GM21529 (cell line): ENCODE results near the gene TRIM16.
"Not testable (repeated sequence)": the region's sequence is repeated elsewhere in the genome, so short reads cannot be mapped to it uniquely, and the experiment has no call there.

Experiments used
- ATAC-seq: cut with Tn5 transposase; IDR thresholded peaks from one replicate; pipeline ENCODE4 v1.9.1; 2021; ENCODE audit not compliant: unreplicated experiment

Gene TRIM16

DNA sequence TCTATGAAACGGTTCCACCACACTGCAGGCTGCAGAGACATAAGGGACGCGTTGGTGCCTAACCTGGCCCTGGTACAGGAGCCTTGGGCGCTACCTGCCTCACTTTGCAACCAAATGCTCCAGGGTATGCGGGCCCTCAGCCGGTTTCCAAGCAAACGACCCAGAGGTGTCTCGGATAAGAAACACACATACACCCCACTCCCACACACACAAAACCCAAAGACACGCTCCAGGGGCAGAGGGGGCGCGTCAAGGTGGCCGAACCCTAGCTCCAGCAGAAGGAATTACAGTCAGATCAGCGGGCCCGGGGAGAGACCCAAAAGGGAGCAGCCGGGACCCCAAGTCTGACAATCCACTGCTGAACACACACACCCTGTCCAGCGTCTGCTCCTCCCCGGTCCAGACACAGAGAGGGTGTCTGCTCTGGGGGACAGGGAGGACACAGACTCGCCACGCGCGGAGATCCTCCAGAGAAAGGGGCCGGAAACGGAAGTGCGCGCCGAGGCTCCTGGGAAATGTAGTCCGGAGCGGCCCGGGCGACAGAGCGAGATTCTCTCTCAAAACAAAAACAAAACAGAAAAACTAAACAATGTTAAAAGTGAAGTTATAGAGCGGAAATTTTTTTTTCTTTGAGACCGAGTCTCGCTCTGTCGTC, at the start of gene TRIM16:
TSS of gene TRIM16 (minus strand) at position 488 of the 655 bp plus-strand sequence. CDS start 32,702 bp downstream, outside the sequence.
- ATAC-seq, result peak; percentile 88

DNA sequence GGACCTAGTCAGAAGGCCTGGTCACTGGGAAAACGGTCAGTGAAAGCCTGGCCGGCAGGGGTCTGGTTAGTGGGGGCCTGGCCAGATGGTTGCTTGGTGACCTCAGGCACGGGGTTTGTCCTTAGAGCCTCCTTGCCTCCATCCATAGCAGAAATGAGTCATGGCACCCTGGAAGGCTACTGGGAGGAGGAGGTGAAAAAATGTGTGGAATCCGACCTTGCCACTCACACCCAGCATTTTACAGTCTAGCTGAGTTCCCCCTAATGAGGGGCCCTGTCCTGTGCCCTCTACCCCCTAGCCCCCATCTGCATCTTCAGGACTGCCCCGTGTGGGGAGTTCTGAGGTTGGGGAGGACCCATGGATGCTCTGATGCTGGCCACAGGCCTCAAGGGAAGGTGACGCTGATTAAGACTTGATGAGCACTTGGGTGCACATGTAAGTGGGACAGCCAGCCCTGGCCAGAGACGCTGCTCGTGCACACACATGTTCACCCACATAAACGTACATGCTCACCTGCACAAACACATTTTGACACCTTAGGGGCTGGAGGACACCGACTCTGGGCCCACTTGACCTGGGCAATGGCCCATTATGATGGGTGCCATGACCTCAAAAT, 49.2 kb upstream of the TRIM16 start:
- not testable (repeated sequence) for ATAC-seq

DNA sequence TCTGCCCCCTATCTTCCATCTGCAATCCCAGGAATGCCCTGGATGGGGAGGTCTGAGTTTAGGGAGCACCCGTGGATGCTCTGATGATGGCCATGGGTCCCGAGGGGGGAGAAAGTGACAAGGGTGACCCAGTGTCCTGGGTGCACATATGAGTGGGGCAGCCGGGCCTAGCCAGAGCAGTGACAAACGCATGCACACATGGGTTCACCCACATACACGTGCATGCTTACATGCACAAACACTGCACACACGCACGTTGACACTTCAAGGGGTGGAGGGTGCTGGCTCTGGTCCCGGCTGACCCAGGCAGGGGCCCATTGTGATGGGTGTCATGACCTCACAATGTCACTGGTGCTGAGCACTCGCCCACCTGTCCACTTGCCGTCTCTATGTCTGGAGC, 47.8 kb upstream of the TRIM16 start, which contains the start of gene TBC1D26:
TSS of gene TBC1D26 (plus strand) at position 384 of the 400 bp plus-strand sequence. CDS start 3,066 bp downstream, outside the sequence.
- not testable (repeated sequence) for ATAC-seq

DNA sequence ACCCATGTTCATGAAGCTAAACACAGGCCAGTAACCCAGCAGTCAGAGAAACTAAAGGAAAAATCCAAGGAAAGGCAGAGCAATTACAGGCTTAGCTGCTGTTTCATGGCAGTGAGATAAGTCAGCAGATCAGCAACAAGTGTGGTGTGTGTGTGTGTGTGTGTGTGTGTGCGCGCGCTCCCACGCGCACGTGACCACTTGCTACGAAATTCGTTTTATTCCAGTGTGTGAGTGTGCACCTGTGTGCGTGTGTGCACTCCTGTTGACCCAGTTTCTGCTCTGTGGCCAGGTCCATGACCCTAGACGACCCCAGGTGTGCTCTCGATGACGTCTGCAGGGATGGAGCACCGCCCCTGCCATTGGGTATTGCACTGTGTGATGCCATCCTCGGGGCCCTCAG, 46.4 kb upstream of the TRIM16 start:
- not testable (repeated sequence) for ATAC-seq

DNA sequence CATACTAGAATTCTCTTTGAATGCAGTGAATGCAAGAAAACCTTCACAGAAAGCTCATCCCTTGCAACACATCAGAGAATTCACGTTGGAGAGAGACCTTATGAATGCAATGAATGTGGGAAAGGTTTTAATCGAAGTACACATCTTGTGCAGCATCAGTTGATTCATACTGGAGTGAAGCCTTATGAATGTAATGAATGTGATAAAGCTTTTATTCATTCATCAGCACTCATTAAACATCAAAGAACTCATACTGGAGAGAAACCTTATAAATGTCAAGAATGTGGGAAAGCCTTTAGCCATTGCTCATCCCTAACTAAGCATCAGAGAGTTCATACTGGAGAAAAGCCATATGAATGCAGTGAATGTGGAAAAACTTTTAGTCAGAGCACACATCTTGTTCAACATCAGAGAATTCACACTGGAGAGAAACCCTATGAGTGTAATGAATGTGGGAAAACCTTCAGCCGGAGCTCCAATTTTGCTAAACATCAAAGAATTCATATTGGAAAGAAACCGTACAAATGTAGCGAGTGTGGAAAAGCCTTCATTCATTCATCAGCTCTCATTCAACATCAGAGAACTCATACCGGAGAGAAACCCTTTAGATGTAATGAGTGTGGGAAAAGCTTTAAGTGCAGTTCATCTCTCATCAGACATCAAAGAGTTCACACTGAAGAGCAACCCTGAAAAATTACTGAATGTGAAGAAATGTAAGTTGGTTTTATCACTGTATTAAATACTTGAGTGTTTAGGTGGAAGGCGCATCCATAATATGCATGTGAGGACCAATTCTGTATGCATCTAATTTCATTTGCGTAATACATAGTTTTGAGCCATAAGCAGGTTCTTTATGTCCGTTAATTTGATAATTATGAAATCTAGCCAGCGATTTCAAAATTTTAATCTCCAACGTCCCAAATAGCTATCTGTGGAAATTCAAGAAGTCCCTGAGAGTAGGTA, 32.8 kb upstream of the TRIM16 start:
- ATAC-seq, result not testable (repeated sequence)

DNA sequence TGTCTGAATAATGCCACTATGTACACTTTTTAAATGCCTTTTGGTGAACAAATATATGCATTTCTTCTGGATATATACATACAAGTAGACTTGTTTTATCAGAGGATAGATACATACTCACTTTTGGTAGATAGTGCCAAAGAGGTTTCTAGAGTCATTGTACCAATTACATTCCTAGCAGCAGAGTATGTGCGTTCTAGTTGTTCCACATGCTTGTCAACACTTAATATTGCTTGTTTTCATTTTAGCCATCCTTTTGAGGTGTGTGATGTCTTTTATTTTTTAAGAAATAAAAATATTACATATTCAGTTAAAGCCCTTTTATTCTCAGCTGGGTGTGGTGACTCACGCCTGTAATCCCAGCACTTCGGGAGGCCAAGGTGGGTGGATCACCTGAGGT, 24.8 kb upstream of the TRIM16 start:
- not testable (repeated sequence) for ATAC-seq

DNA sequence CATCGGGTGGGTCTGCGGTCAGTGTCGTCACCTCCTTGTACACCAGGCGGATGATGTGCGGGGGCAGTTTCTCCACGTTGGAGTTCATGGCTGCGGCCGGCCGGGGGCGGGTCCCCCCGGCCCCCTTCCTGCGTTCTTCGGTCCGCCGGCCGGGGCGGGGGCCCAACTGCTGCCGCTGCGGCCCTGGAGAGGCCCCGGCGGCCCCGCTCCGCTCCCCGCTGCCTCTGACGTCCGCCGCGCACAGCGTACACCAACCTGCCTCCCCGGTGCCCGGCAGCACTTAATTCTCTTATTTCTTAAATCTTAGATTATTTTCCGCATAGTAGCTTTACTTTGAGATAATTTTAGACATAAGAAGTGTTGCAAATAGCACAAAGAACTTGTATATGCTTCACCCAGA, 20.7 kb upstream of the TRIM16 start:
- not testable (repeated sequence) for ATAC-seq

DNA sequence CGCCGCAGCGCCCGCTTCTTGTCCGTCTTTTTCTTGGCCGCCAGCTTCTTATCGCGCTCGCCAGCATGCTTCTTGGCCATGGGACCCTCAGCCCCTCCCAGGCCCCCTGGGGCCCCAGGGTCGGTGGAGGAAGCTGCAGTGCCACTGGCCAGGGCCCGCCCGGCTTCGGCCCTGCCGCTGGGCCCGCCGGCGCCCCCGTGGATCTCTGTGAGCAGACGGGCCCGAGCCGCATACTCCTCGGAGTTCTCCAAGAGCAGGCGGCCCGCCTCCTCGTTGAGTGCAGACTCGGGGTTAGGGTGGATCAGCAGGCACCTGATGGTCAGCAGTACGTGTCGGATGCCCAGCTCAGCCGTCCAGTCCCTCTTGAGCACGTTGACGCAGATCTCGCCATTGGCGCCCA, 20.1 kb upstream of the TRIM16 start:
- ATAC-seq, result not testable (repeated sequence)

DNA sequence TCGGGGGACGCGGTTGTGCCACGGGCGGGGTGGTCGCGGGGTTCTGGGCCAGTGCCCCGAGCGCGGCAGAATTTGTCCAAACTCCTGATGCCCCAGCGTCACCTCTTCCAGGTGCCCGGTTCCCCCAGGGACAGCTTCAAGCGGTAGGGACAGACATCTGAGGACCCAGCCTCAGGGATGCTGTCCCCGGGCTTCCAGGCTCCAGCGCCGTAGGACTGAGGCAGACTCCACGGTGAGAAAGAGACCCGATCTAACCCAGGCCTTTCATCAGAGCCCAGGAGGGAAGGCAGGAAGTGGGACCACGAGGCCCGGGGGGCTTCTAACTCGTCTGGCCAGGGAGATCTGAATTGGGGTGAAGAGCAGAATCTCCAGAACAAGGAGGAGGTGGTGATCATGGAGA, 15.8 kb upstream of the TRIM16 start:
- peak; percentile 5 for ATAC-seq

DNA sequence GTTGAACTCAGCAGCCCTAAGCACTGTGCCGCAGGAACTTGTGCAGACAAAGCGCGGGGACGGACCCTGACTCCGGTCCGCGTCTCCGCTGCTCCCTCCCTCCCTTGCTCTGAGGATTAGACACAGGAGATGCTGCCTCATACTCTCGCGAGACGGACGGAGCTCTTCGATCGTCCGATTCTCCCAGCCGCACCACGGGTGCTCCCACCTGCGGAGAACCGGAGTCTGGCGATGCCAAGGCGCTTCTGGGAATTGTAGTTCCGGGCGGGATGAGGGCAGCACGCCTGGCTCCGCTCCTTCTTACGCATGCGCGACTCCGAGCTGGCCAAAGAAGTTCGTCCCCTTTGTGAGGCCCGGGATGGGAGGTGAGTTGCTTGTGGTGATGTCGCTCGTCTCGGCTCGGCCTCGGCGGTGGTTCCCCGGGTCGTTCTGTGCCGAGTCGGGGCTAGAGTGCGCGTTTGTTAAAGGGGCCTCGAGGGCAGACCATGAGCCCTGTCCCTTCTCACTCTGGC, 15.4 kb upstream of the TRIM16 start, which contains the start of gene ZNF286A:
TSS of gene ZNF286A (plus strand) at position 340 of the 512 bp plus-strand sequence. CDS start 578 bp downstream, outside the sequence.
- peak; percentile 98 for ATAC-seq

DNA sequence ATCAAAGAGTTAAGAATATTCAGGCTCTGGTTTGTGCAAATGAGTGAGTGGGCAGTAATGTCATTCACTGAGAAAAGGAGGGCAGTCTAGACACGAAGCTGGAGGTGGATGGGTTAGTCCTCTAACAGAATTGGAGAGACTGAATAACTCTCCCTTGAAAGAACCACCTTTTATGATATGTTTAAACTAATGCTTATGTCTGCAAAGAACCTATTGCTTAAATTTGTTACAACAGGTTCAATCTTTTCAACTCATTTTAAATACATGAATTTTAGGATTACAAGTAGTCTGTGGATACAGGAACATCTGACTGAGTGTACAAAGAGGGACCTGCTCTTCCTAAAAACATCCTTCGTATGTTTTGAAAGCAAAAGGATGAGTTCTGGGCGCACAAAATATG, 14.9 kb upstream of the TRIM16 start:
- ATAC-seq, result peak; percentile 8

DNA sequence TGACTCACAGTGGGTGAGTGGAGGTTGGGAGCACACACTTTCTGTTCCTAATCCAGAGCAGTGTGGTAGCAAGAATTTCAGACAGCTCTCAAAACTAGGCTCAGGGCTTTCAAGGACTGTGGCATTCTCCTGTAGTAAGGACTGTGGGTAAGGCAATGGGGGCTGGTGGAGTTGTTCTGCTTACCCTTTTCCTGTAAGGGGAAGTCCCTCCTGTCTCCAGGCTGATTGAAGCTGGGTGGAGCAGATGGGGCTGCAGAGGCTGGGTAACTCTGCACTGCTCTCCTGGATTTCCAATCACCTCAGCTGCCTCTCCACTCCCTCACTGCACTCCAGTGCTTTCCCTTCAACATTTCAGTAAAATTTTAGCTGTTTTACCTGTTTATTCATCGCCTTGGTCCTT, 3.4 kb upstream of the TRIM16 start:
- ATAC-seq, result not testable (repeated sequence)

DNA sequence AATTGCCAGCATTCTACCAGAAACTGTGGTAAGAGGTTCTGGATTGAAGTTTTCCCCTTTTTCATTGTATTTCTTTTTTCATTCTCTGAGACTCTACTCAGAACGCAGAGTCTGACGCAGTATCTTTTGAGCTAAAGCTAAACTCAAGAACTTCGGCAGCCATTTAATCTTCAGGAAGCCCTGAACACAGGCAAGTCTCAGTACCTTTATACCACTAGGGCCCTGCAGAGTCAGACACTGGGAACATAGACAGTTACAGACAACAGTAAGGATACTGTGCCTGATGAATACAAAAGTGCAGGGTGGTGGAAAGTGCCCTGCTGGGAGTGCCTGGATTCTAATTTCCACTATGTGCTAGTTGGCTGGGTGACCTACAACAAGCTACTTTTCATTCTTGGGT, 976 bp downstream of the TRIM16 start:
- ATAC-seq, result not testable (repeated sequence)

DNA sequence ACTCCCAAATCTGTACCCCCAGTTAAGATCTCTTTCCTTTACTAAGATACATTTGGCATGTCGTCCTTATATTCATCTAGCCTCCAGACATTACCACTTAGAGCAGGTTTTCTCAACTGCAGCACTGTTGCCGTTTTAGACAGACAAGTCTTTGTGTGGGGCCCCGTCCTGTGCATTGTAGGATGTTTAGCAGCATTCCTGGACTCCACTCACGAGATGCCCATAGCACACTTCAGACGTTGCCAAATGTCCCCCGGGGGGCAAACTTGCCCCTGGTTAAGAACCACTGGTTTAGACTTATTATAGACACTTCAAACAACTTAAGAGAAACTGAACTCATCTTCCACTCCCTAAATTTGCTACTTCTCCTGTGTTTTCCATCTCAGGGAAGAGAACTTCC, 8.1 kb downstream of the TRIM16 start:
- not testable (repeated sequence) for ATAC-seq

DNA sequence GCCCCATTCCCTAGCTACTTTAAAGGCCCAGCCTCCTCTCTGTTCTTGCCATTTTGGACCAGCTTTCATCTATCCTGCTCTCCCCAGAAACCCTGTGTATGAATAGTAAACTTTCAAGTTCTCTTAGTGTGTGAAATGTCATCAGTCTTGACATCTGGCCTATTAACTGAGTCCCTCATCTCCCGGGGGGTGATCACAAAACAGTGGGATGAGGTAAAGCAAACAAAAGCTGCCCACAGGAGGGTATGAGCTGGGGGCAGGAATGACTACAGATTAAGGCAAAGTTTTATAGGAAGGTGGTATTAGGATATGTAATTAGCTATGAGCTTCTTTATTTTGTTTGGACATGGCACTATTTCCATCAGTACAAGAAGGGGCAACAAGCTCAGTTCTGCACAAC, 9.5 kb downstream of the TRIM16 start:
- ATAC-seq, result not testable (repeated sequence)

DNA sequence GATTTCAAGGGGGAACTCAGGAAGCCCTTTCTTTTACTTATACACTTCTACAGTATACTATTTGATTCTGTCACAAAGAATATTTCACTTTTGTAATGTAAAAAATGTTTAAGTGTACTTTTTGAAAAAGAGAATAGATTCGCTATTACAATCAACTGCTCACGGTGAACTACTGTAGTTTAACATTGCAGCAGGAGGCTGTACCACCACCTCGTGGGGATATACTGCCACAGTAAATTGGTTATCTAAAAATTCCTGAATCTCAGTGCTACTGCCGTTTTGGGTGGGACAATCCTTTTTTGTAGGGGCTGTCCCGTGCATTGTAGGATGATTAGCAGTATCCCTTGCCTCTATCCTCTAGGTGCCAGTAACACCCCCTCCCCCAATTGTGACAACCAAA, 14.6 kb downstream of the TRIM16 start:
- ATAC-seq, result not testable (repeated sequence)

DNA sequence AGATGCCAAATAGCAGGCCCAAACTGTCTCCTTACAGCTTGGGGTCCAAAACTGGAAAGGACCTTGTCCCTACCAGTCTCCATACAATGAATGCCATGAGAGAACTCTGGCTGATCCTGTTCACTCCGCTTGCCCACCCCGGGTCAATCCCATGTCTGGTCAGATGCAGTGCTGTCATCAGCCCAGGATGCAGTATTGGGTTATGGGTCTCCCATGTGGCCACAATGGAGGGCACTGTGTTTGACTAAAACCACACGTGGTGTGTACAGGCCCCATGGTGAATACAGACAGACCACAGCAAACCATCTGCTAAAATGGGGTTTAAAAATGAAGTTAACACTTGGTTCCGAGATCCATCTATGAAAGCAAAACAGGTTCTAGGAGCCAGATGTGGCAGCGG, 20.4 kb downstream of the TRIM16 start:
- ATAC-seq, result no peak

DNA sequence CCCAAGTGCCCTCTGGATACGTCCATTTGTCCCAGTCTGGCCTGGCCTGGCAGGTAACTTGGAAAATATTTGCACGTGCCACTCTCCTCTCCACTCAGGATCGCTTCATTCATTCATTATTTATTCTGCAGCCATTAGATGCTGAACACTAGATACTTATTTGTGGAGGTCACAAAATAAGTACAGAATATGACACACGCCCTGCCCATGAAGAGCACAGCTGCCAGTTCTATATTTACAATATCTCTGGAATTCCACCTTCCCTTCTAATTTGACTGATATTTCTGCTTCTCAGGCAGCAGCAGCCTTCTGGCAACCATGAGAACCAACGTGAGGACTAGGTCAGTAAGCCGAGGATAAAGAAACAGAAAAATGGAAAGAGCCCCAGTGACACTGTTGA, 20.9 kb downstream of the TRIM16 start:
- no peak for ATAC-seq

DNA sequence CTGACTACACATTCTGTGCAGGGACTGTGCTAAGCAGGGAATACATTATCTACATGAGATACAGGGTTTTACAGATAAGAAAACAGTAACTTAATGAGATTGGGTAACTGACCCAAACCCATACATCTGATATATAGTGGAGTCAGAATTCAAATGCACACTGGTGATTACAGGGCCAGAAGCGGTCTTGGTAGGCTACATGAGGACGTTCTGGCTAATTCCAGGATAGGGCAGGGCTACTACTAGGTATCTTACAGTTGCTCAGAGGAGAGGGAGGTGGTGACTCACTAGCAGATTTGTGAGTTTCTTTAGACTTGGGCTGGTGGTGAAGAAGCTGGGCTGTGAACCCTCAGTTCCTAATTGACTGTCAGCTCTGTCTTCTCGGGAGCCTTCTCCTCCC, 21.4 kb downstream of the TRIM16 start:
- no peak for ATAC-seq

DNA sequence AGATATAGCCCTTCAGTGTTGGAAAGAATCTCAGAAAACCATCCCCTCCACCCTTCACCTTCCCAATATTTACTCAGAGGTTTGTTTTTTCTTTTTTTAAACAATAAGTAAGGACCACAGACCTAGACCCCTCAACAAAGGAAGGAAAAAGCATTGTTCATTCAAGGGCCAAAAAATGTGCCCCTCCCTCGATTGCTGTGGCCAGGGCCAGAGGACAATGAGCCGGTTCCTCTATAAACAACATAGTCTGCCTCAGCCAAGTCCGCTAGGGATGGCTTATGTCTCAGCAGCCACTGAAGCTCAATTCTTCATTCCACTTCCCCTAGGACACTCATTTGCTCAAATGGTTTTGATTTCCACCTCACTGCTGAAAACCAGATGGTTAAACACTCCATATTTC, 24.0 kb downstream of the TRIM16 start:
- no peak for ATAC-seq

DNA sequence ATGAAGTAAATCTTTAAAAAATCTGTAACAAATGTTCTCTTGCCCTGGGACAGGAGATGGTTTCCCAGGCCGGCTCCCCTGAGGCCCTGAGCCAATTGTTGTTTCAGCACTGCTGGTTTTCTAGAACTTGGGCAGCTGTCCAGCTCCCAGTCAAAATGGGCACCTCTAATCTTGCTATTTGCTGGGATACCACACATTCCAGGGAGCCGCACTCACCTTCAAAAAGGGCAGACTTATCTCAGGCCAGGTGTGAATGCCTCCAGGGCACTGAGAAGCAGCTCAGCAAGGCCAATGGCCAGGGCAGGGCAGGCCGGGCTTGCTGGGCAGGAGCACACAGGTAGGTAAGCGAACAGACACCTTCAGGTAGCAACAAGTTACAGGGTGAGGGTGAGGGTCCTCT, 24.4 kb downstream of the TRIM16 start:
- ATAC-seq, result no peak
